IPS-NIHi7 (cell line): ENCODE measurements around the gene G3BP1.
"Not testable (repeated sequence)": the region's sequence is repeated elsewhere in the genome, so short reads cannot be mapped to it uniquely, and the experiment has no call there.

ENCODE experiments used
- DNase-seq: peaks from one replicate; pipeline ENCODE4 v3.0.0; 2012; ENCODE audit warnings: mixed read lengths; ENCODE audit errors: extremely low spot score

G3BP1 gene

DNA sequence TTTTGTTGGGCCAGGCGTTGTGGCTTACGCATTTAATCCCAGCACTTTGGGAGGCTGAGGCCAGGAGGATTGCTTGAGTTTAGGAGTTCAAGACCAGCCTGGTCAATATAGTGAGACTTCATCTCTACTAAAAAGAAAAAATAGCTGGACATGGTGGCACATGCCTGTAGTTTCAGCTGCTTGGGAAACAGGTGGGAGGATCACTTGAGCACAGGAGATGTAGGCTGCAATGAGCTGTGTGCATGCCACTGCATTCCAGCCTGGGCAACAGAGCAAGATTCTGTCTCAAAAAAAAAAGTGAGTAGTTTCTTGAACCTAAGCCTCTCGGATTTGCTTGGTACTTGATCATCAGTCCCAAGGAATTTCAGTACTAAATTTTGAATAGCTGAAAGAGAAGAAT is 26.9 kb downstream of the G3BP1 start:
- DNase-seq, result no peak

DNA sequence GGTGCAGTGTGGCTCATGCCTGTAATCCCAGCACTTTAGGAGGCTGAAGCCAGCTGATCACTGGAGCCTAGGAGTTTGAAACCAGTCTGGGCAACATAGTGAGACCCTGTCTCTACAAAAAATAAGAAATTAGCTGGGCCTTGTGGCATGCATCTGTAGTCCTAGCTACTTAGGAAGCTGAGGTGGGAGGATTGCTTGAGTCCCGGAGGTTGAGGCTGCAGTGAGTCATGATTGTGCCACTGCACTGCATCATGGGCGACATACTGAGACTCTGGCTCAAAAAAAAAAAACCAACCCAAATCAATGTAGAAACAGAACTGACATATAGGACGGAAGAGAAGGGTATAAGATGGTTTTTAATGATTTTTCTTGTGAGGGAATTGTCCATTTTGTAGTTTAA is 27.7 kb downstream of the G3BP1 start:
- no peak for DNase-seq

DNA sequence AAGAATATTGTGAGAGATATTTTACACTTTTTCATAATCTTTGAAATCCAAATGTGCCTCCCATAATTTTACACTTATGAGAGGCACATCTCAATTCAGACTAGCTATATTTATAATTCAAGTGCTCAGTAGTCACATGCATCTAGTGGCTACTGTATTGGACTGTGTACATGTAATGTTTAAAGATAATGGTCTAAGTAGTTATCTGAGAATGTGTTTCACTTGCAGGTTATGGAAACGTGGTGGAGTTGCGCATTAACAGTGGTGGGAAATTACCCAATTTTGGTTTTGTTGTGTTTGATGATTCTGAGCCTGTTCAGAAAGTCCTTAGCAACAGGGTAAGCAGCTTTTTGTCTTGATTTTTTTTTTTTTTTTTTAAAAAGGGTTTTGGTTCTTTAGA is 28.8 kb downstream of the G3BP1 start:
- no peak for DNase-seq

DNA sequence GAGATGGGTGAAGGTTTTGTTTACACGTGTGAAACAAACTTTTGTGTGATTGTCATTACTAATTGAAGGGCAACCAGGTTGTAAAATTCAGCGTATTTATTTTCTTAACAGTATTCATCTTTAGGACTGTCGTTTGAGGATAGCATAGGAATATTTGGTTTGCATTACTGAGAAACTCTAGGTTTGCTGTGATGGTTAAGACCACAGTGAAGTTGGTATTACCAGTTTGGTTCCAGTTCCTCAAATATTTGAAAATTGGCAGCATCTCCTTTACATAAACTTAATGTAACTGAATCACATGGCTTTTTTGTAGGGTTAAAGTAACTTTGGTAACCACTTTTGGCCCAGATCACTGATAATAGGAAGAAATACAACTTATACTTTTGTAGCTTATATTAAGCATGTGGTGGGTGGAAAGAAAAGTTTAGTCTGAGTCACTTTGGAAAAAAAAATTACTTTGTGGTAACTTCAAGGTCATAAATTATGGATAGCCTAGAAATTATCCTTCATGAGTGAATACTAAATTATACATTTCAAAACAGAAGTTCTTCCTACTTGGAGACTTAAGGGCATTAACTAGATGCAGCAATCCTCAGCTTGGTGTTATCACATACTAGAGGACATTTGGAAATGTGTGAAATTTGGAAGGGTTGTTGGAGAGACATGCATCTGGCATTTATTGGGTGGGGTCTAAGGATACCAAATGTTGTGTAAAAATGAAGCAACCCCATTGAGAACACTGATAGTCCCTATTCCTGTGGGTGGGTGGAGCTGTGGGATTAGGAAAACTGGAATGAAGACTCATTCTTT is 33.9 kb downstream of the G3BP1 start:
- DNase-seq, result no peak

DNA sequence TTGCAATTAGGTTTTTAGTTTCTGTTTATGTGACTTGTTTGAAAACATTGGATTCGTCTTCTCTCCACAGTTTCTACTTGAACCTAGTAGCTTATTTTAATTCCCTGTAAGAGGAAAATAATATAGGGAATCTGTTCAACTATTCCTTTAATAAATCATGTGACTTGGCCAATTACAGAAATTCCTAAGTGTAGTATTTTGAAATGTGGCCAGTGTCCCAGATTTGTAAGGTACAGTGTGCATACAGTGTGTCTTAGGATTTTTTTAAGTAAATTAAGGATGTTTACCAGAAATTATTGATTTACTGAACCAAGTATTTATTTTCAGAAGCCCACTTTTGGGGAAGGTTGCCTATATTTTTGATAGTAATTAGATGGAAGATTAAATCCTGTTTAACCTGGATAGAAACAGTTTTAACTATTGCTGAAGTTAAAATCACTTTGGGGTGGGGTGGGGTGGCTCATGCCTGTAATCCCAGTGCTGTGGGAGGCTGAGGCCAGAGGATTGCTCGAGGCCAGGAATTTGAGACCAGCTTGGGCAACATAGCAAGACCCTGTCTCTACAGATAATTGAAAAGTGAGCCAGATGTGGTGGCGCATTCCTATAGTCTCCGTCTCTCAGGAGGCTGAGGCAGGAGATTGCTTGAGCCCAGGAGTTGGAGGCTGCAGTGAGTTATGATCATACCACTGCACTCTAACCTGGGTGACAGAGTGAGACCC is 36.9 kb downstream of the G3BP1 start:
- no peak for DNase-seq

DNA sequence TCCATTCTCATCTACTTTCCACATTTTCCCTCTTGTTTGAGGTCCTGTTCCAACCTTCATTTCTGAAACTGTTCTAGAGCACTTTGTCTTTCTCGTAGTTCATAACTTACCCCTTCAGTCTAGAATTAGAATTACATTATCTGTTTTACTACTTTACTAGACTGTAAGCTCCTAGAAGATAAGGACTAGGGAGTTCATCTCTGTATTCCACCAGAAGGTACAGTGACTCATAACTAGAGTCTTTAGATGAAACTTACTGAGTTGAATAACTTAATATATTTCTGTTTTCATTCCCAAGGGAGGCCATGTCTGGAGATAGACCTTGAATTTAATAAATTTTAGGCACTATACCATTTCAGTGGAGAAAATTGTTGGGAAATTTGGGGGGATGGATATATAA is 38.7 kb downstream of the G3BP1 start:
- DNase-seq, result no peak

DNA sequence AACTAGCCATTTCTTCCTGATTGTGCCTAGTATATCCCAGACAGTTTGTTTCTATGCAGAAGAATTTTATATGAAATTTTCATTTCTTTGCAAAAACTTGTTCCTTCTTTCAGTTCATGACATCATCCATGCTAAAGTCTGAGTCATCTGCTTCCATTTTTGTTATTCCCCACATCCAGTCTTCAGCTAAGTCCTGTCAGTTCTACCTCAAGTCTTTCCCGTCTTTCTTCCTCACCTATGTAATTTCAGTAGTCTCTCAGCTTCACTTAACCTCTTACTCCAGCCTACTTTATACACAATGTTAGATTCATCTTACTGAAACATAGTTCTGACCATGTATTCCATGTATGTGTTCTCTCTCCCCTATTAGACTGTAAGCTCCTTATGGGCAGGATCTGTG is 39.1 kb downstream of the G3BP1 start:
- no peak for DNase-seq

DNA sequence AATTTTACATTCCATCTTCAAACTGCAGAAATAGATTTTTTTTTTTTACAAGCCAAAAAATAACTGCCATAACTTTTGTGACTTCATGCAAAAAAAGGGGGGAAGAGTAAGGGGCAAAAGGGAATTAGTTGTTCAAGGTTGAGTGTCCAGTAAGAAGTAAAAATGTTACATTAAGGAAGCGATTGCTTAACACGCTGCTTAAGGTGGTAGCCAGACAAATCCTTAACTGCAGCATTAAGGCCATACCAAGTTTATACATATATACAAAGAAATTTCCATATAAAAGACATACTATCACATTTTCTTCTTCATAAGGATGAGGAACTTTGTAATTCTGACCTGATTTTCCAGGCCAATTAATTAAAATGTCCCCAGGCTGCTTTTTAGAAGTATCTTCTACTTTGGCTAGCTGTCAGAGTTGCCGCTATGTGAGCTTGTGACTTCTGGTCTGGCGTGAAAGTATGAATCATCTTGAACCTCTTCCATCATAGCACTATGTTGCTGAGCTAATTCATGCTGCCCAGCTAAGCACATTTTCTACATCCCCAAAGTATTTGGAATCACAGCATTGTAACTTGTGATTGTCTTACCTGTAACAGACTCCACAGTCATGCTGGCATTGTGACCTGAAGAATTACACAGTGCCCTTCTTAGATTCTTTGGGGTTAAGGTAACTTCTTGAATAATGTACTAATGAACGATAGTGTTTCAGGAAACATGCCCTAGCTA is 40.0 kb downstream of the G3BP1 start:
- DNase-seq, result no peak

DNA sequence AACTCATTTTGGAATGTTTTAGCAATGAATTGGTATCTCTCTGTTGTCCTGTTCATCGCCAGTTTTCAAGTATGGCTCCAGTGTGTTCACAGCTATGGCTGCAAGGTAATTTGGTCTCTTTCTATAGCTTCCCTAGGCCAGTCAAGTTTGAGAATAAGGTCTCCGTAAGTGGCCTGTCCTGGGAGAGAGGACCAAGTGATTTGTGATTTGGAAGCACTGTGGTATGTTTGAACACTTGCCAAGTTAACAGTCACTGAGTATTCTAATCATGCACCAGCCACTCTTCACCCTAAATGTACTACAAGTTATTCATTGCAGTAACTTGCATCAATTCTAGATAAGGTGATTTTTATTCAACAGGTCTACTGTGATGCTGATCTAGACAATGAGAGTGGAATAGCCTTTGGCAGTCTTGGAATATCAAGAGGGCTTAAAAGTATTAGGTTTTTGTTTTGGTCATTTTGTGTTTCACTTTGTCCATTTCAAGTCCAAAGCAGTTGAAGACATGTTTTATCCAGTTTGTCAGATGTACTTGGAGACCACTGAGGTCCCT is 41.1 kb downstream of the G3BP1 start:
- no peak for DNase-seq

DNA sequence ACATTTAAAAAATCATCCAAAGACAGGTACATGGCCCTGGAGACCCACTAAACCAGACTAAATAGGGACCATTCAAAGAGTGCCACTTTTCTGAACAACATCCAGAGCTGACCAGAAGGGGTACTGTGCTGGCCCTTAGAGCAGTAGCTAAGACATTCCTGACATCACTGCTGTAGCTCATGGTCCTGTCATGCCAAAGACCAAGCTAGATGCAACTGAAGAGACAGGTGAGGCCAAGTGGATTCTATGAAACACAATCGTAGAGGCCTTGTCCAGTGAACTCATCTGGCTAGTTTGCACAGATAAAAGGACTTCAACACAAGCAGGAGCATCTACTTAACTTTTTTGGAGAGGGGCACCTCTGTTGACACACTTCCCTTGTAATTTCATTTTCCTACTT is 43.3 kb downstream of the G3BP1 start:
- no peak for DNase-seq

DNA sequence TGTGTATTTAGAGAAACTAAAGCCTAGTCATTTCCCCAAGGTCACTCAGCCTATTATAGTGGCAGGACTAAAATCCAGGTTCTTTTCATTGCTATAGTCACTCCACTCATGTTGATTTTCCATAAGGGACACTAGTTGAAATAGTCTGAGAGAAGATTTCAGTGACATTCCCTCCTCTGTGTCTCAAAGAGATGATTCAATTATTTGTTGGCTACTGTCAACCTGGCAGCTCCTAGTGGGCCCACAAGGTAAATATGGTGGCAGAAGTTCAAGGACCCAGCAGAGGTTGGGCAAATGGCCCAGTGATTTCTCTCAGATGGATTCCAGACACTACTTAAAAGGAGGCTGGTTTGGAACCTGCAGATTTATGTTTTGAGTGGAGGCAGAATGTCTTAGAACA is 48.1 kb downstream of the G3BP1 start:
- no peak for DNase-seq

DNA sequence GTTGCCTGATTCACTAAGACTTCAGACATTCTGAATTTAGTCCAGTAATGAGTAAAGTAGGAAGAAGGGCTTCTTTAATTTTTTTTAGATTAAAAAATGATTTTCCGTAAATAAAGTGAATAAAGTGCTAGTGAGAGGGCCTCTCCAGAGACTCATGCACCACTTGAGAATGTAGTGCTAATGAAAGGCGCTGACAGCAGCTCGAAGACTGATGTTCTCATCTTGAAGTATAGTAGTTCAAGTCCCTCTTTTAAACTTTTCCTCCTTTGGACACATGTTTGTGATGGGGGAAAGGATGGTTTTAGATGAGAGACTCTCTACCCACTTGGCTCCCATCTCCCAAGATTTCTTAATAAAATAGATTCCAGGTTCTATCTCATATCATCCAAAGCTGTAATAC is 48.5 kb downstream of the G3BP1 start:
- DNase-seq, result no peak

DNA sequence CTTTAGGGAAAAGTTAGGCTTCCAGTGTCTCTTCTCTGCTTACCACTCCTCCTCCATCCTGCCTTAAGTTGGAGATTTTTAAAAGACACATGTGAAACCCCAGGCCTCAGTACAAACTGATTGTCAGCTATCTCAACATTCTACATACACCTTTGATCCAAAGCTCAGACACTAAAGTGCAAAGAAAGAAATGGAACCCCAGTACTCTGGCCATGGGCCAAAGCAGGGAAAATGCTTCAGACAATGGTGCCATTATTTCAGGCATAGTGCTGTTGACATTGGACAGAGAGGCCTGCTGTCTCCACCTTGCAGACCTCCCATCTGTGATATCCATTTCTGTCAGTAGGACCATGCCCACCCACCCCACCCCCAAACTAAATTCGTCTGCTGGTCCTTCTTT is 49.1 kb downstream of the G3BP1 start:
- DNase-seq, result no peak

DNA sequence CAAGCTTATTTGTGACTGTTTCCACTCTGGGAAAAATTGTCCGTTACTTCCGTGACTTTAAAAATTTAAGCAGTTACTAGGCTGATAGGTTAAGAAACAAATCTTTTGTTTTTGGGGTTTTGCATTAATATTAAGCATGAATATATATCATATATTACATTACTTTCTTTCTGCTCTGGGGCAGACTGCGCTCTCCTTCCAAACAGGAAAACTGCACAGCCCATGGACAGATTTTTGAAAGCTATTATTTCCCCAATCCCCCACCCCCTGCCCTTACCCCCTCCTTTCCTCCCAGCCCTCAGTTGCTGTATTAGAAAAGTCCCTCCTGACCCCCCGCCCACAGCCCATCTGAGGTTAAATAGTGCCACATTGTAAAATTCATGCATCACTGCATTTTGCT is 50.4 kb downstream of the G3BP1 start:
- no peak for DNase-seq

DNA sequence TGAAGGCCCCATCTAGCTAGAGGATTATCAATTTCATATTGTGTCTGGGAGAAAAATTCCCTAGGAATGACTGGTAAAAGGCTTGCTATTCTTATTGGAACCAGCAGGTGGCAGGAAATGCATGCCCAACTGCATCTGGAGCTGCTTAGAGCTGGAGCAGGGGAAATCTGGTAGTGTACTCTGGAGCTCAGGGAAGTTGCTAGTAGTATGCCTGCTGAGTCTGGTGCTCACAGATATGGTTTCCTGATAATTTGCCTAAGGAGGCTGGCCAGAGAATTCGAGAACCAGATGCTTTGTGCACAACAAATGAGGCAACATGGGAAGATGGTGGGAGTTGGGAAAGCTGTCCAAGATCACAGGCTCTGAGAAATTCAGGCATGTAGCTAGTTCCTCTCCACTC is 53.7 kb downstream of the G3BP1 start:
- peak; percentile 83 for DNase-seq

DNA sequence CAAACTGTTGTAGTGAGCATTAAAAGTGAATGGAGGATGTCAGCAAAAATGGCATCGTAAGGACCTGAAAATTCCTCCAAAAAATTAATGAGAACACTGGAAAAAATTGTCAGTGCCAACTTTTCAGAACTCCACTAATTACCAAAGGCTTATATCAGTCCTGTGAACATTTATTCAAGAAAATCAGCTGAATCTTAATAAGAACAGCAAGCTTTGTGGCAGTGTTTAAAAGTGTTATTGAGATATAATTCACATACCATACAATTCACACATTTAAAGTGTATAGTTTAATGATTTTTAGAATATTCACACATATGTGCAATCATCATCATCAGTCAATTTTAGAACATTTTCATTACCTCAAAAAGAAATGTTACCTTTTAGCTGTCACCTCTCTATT is 57.6 kb downstream of the G3BP1 start:
- DNase-seq, result no peak

DNA sequence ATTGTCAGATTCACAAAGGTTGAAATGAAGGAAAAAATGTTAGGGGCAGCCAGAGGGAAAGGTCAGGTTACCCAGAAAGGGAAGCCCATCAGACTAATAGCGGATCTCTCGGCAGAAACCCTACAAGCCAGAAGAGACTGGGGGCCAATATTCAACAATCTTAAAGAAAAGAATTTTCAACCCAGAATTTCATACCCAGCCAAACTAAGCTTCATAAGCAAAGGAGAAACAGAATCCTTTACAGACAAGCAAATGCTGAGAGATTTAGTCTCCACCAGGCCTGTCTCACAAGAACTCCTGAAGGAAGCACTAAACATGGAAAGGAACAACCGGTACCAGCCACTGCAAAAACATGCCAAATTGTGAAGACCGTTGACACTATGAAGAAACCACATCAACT is 61.1 kb downstream of the G3BP1 start:
- not testable (repeated sequence) for DNase-seq

DNA sequence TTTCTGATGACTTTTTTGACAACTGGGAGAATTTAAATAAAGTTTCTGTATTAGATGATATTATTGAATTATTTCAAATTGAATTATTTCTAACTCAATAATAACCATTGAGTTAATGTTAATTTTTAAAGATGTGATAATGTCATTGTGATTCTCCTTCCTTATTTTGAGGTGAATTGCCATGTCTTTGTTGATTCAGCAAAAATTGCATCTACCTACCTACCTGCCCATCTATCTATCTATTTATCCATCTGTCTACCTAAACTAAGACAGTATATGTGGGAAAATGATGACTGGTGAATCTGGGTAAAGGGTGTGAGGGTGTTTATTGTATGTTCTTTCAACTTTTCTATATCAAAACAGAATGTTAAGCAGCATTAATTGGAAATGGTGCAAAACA is 75.0 kb downstream of the G3BP1 start:
- no peak for DNase-seq

DNA sequence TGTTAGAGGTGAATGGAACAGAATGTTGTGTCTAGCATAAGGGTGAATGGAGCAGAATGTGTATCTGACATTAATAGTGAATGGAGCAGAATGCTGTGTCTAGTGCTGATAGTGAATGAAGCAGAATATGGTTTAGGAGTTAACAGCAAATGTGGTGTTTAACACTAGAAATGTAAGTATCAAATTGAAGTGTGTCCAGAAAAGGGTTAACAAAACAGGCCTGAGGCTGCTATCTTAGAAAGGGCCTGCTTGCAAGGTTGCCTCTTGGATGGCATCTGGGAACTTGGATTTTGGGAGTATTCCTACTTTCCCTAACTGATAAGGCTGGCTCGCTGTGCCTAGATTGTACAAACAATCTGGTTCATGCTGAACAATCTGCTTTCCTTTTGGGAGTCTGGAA is 76.1 kb downstream of the G3BP1 start:
- no peak for DNase-seq

DNA sequence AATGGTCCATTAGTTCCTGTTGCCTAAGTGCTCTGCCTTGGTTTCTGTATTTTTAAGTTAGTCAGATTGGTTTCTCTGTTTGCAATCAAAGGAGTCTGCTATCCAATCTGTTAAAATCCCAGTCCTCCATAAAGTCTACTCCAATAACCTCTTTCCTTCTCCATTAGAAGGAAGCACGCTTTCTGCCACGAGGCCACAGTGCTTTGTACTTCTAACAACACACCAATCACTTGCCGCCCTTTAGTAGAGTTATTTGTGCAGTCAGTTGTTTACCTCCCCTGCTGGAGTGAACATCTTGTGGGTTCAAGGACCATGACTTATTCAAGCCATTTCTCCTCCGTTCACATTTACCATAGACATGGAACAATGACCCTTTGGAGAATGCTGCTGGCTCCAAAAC is 83.9 kb downstream of the G3BP1 start:
- DNase-seq, result no peak

DNA sequence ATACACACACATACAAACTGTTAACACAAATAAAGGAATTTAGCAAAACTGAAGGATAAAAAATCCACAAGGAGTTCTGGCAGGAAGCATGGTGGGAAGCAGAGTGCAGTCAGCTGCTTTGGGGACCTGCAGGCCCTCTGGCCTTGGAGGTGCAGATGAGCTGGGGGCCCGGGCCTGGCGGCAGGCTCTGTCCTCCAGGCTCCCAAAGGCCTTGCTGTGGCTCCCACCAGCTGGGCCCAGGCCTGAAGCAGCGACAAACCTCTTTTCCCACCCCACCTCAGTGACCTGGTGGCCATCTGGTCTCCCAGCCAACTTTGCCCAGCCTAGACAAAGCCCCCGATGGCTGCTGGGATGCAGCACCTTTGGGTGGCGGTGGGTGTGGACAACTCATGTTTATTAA is 85.1 kb downstream of the G3BP1 start:
- no peak for DNase-seq

DNA sequence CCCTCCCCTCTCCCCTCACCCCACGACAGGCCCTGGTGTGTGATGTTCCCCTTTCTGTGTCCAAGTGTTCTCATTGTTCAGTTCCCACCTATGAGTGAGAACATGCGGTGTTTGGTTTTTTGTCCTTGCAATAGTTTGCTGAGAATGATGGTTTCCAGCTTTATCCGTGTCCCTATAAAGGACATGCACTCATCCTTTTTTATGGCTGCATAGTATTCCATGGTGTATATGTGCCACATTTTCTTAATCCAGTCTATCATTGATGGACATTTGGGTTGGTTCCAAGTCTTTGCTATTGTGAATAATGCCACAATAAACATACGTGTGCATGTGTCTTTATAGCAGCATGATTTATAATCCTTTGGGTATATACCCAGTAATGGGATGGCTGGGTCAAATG is 89.1 kb downstream of the G3BP1 start:
- DNase-seq, result not testable (repeated sequence)
